ENCODE measurements around the gene TAF5L.
"Not testable (repeated sequence)": the region's sequence is repeated elsewhere in the genome, so short reads cannot be mapped to it uniquely, and the experiment has no call there.

Gene TAF5L

GRCh38 chr1:229570891-229571516 lies 54.9 kb downstream of the TAF5L start:
- Mint-ChIP-seq H3K4me1 (no peaks in the 10 kb centered on the region), H3K4me3 (no peak overlapping the region), H3K27ac (no peak overlapping the region), H3K36me3 (no peaks in the 10 kb centered on the region), H3K9me3 (no peaks in the 10 kb centered on the region), H3K27me3 (no peaks in the 10 kb centered on the region)

- Mint-ChIP-seq H3K27ac (no peak overlapping the region), H3K36me3 (no peaks in the 10 kb centered on the region), H3K9me3 (no peaks in the 10 kb centered on the region), H3K4me1 (no peaks in the 10 kb centered on the region), H3K4me3 (no peak overlapping the region), H3K27me3 (no peaks in the 10 kb centered on the region)
Measured at GRCh38 chr1:229570305-229570704, 55.6 kb downstream of the TAF5L start.

- no peaks in the 10 kb centered on the region for H3K4me1 Mint-ChIP-seq
- H3K36me3 Mint-ChIP-seq: no peaks in the 10 kb centered on the region
- no peak overlapping the region for H3K4me3 Mint-ChIP-seq
- H3K27ac Mint-ChIP-seq: no peak overlapping the region
- H3K27me3 Mint-ChIP-seq: no peaks in the 10 kb centered on the region
- no peaks in the 10 kb centered on the region for H3K9me3 Mint-ChIP-seq
Measured at GRCh38 chr1:229567109-229567868, 58.6 kb downstream of the TAF5L start.

- Mint-ChIP-seq H3K27me3 (no peaks in the 10 kb centered on the region), H3K27ac (no peak overlapping the region), H3K4me3 (no peak overlapping the region), H3K4me1 (peaks cover 8% of the 10 kb centered on the region), H3K36me3 (no peaks in the 10 kb centered on the region), H3K9me3 (no peaks in the 10 kb centered on the region)
Measured at GRCh38 chr1:229563701-229564100, 62.2 kb downstream of the TAF5L start.

GRCh38 chr1:229563241-229563640 lies 62.7 kb downstream of the TAF5L start:
- no peak overlapping the region for H3K4me3 Mint-ChIP-seq
- peaks cover 8% of the 10 kb centered on the region for H3K4me1 Mint-ChIP-seq
- no peaks in the 10 kb centered on the region for H3K36me3 Mint-ChIP-seq
- no peaks in the 10 kb centered on the region for H3K27me3 Mint-ChIP-seq
- H3K27ac Mint-ChIP-seq: no peak overlapping the region
- H3K9me3 Mint-ChIP-seq: no peaks in the 10 kb centered on the region

GRCh38 chr1:229562686-229563085 lies 63.2 kb downstream of the TAF5L start:
- no peaks in the 10 kb centered on the region for H3K36me3 Mint-ChIP-seq
- no peak overlapping the region for H3K27ac Mint-ChIP-seq

GRCh38 chr1:229561141-229561540 lies 64.8 kb downstream of the TAF5L start:
- Mint-ChIP-seq H3K4me3 (no peak overlapping the region), H3K9me3 (no peaks in the 10 kb centered on the region), H3K27me3 (no peaks in the 10 kb centered on the region), H3K27ac (no peak overlapping the region), H3K36me3 (no peaks in the 10 kb centered on the region), H3K4me1 (peaks cover 24% of the 10 kb centered on the region)

More at GRCh38 chr1:229562686-229563085, 63.2 kb downstream of the TAF5L start:
- no peaks in the 10 kb centered on the region for H3K27me3 Mint-ChIP-seq
- H3K4me3 Mint-ChIP-seq: no peak overlapping the region
- H3K4me1 Mint-ChIP-seq: peaks cover 9% of the 10 kb centered on the region
- H3K9me3 Mint-ChIP-seq: no peaks in the 10 kb centered on the region

- not testable (repeated sequence) for H3K36me3 Mint-ChIP-seq, H3K27ac Mint-ChIP-seq, H3K27me3 Mint-ChIP-seq, H3K9me3 Mint-ChIP-seq
- peak overlapping the region; percentile 97 for H3K4me3 Mint-ChIP-seq
- peaks cover 34% of the 10 kb centered on the region for H3K4me1 Mint-ChIP-seq
Measured at GRCh38 chr1:229560124-229560523, 65.8 kb downstream of the TAF5L start.

- H3K9me3 Mint-ChIP-seq, H3K27me3 Mint-ChIP-seq, H3K36me3 Mint-ChIP-seq: not testable (repeated sequence)
- peaks cover 40% of the 10 kb centered on the region for H3K4me1 Mint-ChIP-seq
- peak overlapping the region; percentile 92 for H3K27ac Mint-ChIP-seq
- peak overlapping the region; percentile 97 for H3K4me3 Mint-ChIP-seq
Measured at GRCh38 chr1:229559336-229559801, 66.6 kb downstream of the TAF5L start.

- Mint-ChIP-seq H3K9me3 (no peaks in the 10 kb centered on the region), H3K27ac (peak within 1 kb of the TSS; percentile 92), H3K27me3 (no peaks in the 10 kb centered on the region), H3K36me3 (no peaks in the 10 kb centered on the region), H3K4me3 (peak within 1 kb of the TSS; percentile 97), H3K4me1 (peaks cover 46% of the 10 kb centered on the region)
Measured at GRCh38 chr1:229558460-229559335, 67.2 kb downstream of the TAF5L start, which contains the start of gene ABCB10. Gene ABCB10, minus strand, starts transcription at chr1:229558707. Its CDS starts 55 bp downstream, at chr1:229558652.

- peak overlapping the region; percentile 85 for H3K4me3 Mint-ChIP-seq
- H3K27me3 Mint-ChIP-seq: no peaks in the 10 kb centered on the region
- peaks cover 50% of the 10 kb centered on the region for H3K4me1 Mint-ChIP-seq
- no peaks in the 10 kb centered on the region for H3K36me3 Mint-ChIP-seq
- H3K27ac Mint-ChIP-seq: peak overlapping the region; percentile 78
- no peaks in the 10 kb centered on the region for H3K9me3 Mint-ChIP-seq
Measured at GRCh38 chr1:229557913-229558414, 68.0 kb downstream of the TAF5L start.

GRCh38 chr1:229557200-229557850 lies 68.6 kb downstream of the TAF5L start:
- Mint-ChIP-seq H3K27me3 (no peaks in the 10 kb centered on the region), H3K4me3 (peak overlapping the region; percentile 85), H3K9me3 (no peaks in the 10 kb centered on the region), H3K27ac (peak overlapping the region; percentile 78), H3K4me1 (peaks cover 50% of the 10 kb centered on the region), H3K36me3 (no peaks in the 10 kb centered on the region)

- H3K27me3 Mint-ChIP-seq: no peaks in the 10 kb centered on the region
Measured at GRCh38 chr1:229554886-229555621, 70.9 kb downstream of the TAF5L start.

GRCh38 chr1:229553621-229554130 lies 72.2 kb downstream of the TAF5L start:
- Mint-ChIP-seq H3K27ac (peak overlapping the region; percentile 6), H3K9me3 (no peaks in the 10 kb centered on the region), H3K4me3 (no peak overlapping the region), H3K4me1 (peaks cover 52% of the 10 kb centered on the region), H3K27me3 (no peaks in the 10 kb centered on the region), H3K36me3 (no peaks in the 10 kb centered on the region)

More at GRCh38 chr1:229554886-229555621, 70.9 kb downstream of the TAF5L start:
- H3K9me3 Mint-ChIP-seq: no peaks in the 10 kb centered on the region
- H3K4me1 Mint-ChIP-seq: peaks cover 55% of the 10 kb centered on the region
- no peak overlapping the region for H3K4me3 Mint-ChIP-seq
- H3K27ac Mint-ChIP-seq: peak overlapping the region; percentile 81
- H3K36me3 Mint-ChIP-seq: no peaks in the 10 kb centered on the region
